ENCODE measurements around the gene CXCR4.
"Not testable (repeated sequence)": the region's sequence is repeated elsewhere in the genome, so short reads cannot be mapped to it uniquely, and the experiment has no call there.

Gene CXCR4

DNA sequence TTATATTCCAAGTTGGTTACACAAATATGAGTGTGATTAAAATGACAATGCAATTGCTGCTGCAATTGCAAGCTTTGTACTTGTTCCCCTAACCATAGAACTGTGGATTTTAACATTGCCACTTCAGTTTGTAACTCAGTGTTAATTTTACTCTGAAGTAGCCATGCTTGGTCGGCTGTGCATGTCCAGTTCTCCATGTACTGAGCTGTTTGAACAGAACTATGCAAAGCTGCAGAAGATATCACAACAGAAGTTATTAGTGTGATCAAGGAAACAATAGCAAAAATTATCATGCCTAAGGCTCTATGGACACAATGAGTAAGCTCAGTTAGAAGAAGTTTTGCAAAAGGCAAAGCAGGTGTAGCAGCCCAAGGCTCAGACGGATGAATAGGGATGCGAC, 45.3 kb downstream of the CXCR4 start:
- DNase-seq (ENCODE audit: low spot score): no peak

DNA sequence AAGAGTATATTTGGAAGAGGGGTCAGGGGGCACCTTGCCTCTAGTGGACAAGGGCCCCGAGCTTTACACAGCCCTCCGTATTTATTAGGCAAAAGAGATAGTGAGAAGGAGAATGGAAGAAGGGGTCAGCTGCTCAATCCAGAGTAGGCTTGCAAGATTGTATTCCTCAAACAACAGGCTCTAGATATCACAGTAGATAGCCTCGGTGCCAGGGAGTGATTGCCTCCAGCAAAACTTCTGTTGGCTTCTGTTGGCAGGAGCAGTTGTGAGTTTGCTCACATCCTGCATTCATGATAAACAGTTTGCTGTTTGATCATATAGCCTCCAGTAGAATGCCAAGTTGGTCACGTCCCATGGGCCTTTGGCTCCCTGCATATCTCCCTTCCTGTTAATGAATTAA, 46.1 kb downstream of the CXCR4 start:
- not testable (repeated sequence) for DNase-seq (ENCODE audit: low spot score)

DNA sequence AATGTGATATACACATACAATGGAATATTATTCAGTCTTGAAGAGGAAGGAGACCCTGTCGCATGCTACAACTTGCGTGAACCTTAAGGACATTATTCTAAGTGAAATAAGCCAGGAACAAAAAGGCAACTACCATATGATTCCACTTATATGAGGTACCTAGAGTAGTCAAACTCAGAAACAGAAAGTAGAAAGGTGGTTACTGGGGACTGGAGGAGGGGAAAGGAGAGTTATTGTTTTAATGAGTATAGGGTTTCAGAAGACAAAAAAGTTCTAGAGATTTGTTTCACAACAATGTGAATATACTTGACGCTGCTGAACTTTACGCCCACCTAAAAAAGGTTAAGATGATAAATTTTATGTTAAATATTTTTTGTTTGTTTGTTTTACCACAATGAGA, 47.0 kb downstream of the CXCR4 start:
- DNase-seq (ENCODE audit: low spot score): no peak

DNA sequence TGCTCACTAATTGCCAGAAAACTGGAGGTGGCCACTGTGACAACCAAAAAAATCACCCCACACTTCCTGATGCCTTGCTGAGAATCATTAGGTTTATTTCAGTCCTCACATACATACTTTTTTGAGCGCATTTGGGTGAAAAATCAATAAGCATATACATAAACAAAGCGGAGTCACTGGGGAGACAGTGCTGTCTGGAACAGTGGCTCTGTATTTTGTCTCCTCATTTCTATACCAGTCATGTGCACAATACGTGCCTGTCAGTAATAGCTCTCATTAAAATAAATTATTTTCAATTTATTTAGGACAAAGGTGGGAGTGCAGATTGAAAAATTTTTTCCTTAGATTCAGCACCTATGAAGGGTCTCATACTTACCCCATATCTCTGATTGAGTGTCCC, 48.2 kb downstream of the CXCR4 start:
- DNase-seq (ENCODE audit: low spot score): no peak

DNA sequence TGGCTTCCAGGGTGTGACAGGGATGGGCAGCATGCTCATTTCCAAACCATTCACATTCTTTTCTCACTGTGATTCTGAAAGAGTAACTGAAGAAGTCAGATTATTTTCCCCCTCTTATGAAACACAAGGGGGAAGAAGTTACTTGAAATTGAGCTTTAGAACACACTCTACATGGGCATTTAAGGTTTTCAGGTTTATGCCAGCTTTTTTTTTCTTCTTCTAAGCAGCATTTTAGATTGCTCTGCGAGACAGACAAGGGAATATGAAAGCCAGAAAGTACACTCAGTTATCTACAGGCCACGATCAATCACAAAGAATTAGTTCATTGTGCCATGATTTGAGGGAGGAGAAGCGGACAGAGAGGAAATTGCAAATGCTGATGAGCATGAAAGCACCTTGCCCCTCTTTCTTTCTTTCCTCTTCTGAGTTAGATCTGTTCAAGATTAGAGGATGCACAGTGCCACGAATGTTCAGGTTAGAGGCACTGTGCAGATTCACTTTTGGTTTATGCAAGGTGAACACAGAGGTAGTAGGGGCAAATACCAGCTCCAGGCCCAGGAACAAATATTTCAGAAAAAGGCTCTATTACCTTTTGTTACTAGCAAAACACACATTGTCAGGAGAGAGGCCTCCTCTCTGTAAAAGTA, 49.2 kb downstream of the CXCR4 start:
- no peak for DNase-seq (ENCODE audit: low spot score)

DNA sequence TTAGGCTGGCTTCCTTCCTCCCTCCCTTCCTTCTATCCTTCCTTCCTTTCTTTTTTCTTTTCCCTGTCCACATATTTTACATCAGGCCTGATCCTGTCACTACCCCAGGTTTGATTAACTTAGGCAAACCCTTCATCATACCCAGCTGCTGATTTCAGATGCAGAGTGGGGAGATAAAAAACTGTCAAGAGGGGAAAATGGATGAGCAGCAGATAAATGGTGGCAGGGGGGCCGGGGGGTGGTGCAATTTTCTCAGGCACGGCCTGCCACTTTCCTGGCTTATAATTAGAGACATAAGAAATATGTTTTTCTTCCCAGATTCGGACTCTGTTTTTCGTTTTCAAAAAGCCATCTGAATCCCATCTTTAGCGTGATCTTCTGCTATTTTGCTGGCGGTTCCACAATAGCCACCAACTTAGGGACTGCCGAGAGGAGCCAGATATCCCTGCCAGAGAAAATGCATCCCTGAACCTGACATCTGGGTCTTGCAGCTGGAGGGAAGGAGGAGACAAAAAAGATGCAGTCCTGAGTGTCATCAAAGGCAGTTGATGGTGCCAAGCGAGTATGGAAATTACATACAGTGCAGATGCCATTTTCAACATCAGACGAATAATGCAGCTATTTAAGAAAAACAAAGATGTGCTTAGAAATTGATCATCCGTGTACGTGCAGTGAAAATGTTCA, 49.9 kb downstream of the CXCR4 start:
- DNase-seq (ENCODE audit: low spot score): no peak

DNA sequence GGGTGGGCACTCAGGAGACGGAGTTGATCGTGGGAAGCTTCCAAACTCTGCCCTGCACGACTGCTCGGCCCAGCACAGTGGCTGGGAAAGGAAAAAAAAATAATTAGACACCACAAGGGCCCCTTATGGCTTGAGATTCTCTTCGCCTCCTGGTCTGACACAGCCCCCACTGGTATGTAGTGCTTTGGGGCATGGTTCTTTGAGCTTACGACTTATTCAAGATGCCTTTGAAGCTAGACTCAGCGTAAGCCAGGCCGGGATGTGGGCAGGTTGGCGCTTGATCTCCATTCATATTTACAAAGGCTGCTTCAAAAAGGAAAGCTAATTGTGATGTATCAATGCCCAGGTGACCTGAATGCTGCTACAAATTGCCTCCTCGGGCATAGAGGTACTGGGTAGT, 50.5 kb downstream of the CXCR4 start:
- DNase-seq (ENCODE audit: low spot score): no peak

DNA sequence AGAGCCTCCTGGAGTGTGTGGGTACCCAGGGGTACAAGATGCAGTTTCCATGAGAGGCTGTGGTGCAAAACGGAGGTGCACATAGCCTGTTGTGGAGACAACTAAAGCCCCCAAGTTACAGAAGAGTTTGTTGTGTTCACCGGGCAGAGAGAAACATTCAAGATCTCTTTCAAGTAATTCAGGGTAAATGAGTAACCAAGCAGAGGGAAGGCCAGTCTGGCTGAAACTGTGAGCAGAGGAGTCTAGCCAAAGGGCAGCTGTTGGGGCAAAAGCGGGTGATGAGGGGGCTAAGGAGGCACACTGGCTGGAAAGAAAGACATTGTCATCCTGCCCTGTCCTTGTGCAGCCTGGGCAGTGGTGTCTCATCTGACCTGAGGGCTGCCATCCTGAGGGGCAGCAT, 52.0 kb downstream of the CXCR4 start:
- DNase-seq (ENCODE audit: low spot score): no peak

DNA sequence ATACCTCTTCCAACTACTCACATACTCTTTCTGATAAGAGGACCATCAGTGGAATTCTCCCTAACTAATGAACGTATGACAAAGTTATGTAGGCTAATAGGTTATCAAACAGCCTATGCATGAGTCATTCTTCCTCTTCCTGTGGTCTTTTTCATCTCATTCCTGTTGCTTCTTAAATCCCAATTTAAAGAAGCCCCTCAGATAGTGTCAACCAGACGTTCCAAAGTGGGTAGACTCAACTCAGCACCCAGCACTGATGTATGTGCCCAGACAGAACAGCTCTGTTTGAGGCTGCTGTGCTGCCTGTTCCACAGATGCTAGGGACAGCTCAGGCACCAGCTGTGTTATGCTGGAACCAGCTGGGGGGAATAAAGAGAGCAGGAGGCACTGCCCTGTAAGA, 52.6 kb downstream of the CXCR4 start:
- DNase-seq (ENCODE audit: low spot score): no peak
